GM21528 (cell line): Measurements from ENCODE around the gene PTPRM.
"Not testable (repeated sequence)": the region's sequence is repeated elsewhere in the genome, so short reads cannot be mapped to it uniquely, and the experiment has no call there.

Experiments
- ATAC-seq: cut with Tn5 transposase; IDR thresholded peaks from one replicate; pipeline ENCODE4 v1.9.1; 2021; ENCODE audit warnings: mild to moderate bottlenecking, moderate library complexity; ENCODE audit not compliant: unreplicated experiment, low FRiP score

PTPRM gene

GRCh38 chr18:7958897-7959146, 391.7 kb downstream of the PTPRM start:
- ATAC-seq: no peak

- not testable (repeated sequence) for ATAC-seq
Measured at GRCh38 chr18:7966682-7967081, 399.6 kb downstream of the PTPRM start.

DNA sequence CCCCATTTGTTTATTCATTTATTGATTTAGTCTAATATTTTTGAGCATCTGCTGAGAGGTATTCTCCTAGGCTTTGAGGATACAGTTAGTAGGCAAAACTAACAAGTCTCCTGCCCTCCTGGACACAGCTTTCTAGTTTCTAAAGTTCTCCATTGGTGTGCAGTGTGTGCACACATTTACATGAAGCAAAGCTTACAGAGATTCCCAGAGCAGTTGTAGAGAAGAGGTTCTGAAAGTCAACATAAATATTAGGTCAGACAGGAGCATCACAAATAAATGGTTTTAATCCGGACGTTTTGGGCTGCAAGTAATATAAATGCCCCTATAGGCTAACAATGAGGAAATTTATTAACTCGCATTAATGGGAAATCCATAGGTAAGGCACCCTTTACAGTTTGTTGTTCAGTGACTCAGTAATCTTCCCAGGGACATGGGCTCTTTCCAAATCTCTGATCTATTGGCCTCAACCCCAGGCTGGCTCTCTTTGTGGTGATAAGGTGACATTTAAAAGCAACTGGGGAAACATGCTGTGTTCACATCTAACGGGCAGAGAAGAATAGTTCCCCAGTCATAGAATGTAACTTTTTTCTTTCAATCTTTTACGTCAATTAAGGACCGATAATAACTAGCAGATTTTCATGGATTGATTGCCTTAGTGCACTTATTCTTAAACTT, 407.2 kb downstream of the PTPRM start:
- ATAC-seq: no peak

GRCh38 chr18:7977897-7978296, 410.8 kb downstream of the PTPRM start:
- ATAC-seq: no peak

DNA sequence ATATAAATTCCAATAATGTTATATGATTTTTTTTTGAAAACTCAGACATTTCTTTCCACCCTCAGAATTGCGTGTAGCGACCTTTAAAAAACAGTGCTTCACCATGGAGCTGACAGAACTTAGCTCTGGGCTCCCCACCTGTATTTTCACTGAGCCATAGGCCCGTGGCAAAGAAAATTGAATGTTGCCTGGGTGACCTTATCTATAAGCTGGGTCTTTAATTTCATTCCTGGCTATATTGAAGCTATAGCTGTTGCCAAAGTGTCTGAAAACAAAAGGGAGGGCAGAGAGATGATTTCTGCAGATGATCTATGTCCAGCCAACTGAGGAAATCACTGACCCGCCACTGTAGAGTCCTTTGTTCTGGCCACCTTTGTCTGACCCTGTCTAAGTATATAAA, 411.7 kb downstream of the PTPRM start:
- no peak for ATAC-seq

GRCh38 chr18:7979714-7980113, 412.6 kb downstream of the PTPRM start:
- no peak for ATAC-seq

GRCh38 chr18:7980136-7980535, 413.0 kb downstream of the PTPRM start:
- no peak for ATAC-seq

- ATAC-seq: no peak
Measured at GRCh38 chr18:7980656-7981055, 413.5 kb downstream of the PTPRM start.

DNA sequence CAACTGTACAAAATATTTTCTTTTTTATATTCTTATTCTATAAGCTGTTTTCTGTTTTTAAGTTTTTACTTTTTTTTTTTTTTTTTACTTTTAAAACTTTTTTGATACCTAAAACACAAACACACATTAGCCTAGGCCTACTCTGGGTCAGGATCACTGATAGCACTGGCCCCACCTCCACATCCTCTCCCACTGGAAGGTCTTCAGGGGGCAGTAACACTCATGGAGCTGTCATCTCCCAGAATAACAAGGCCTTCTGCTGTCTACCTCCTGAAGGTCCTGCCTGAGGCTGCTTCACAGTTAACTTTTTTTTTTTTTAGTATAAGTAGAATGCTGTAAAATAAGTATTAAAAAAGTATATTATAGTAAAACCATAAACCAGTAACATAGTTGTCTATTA, 415.1 kb downstream of the PTPRM start:
- no peak for ATAC-seq

DNA sequence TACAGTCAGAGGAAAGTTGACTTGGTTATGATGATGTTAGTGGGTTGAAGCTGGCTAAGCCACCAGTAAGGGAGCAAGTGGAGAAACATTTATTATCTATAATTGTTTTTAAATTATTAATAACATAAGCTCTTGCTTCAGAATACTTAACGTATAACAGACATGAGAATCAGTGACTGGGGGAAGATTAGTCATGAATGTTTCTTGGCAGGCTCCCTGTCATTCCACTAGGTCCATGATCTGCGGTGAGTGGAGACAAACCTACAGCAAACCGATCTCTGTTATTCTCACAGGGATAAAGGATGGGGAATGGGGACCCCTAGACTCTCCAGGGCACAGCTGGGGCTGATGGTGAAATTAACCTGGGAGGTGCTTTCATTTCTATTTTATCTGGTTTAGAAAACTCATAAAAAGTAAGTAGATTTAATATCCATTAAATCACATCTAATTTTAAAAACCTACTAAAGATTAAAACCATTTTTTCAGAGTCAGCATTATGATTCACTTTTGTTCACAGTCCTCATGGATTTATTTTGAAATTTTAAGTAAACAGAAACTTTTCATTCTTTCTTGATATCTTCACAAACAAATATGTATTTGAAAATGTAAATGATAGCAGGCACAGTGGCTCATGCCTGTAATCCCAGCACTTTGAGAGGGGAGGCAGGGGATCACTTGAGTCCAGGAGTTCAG, 420.3 kb downstream of the PTPRM start:
- ATAC-seq: no peak

- no peak for ATAC-seq
Measured at GRCh38 chr18:7990670-7991069, 423.6 kb downstream of the PTPRM start.

DNA sequence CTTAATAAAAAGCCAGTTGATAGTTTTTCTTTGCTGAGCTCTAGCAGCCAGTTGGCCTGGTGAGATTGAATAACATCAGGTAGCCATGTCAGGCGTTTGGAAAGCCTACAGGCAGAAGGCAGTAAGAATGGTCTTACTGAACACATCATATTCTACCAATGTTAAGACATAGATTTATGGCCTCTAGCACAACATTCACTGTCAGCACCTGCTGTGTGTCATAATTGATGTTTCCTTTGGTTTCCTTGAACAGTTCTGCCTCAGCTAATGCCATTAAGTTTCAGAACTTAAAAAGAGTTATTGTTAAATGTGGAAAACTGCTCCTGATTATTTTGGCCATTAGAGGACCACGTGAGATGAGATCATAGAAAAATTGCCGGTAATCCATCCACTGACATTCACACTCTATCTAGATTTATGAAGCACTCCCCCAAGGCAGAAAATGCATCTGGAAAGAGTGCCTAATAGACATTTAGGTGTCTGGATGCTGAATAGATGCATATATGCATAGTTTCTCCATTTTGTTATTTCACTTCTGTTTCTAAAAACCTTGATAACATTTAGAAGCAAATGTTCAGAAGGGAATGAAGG, 434.7 kb downstream of the PTPRM start:
- no peak for ATAC-seq

GRCh38 chr18:8003878-8004675, 437.0 kb downstream of the PTPRM start:
- ATAC-seq: no peak

DNA sequence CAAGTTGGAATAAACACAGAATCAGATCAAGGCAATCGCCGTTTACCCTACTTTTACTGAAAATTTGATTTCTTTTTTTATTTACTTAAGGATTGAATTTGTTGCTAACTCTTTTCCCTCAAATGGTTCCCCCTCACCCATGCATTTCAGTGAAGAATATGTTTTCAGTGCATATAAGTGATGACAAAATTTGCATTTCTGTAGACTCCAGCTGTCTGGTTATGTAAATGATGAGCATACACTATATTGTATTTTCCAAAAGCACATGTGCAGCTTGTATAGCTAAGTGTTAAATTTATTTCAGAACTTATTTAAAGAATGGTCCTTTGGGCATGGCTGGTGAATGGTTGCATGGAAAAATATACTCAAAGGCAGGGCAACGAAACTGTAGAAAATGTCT, 437.7 kb downstream of the PTPRM start:
- ATAC-seq: no peak

- no peak for ATAC-seq
Measured at GRCh38 chr18:8005870-8006569, 438.9 kb downstream of the PTPRM start.

GRCh38 chr18:8006979-8007378, 439.9 kb downstream of the PTPRM start:
- no peak for ATAC-seq

DNA sequence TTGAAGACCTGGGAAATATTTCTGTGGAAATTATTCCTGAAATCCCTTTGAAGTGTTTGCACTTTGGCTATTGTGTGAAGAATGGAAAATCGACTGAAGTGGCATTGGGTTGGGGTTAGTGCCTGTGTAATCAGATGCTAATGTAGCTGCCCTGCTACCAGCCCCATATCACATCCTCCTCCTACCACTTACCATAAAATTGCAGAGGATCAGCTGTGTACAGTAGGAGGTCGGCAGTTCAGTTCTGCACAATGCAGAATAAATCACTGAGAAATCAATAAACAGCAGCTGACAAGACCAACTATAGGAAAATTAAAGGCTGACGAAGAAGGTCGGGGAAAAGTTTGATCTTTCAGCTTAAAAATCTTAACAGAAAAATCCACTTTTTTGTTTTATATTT, 440.9 kb downstream of the PTPRM start:
- ATAC-seq: no peak

- no peak for ATAC-seq
Measured at GRCh38 chr18:8011361-8011760, 444.2 kb downstream of the PTPRM start.

DNA sequence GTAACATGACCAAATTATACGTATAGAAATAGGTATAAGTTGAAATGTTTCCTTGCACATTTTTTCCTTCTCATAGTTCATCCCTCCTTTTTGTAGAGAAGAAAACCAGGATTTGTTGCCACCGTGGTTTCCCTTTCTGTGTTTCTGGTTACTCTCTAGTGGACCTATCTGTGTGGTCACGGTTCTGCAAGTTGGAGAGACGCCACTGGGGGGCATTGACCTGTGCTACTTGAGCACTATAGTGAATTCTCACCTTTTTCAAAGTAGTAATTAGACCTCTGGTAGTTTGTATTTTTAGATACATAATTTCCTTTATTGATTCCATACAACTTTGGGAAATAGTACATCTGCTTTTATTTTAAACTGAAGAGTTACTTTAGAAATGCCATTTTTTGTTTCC, 444.8 kb downstream of the PTPRM start:
- no peak for ATAC-seq

- no peak for ATAC-seq
Measured at GRCh38 chr18:8018701-8019331, 451.7 kb downstream of the PTPRM start.
